Neural progenitor cell (in vitro differentiated cells): ENCODE measurements around the gene PDE6D. TPM values are rescaled to one million over a fixed set of nuclear protein-coding genes. Genes with fewer than 3 reads are reported as not detected.

Experiments
- DNase-seq: peaks from one replicate; pipeline ENCODE4 v3.0.0-alpha.2; 2016; ENCODE audit warnings: low spot score
- H2AFZ ChIP-seq: fragments of 200-600 bp; sonication (generic); replicated peaks from 2 replicates; pipeline ENCODE4 v1.6.1; 2016; ENCODE audit warnings: antibody characterized with exemption
- H3F3A ChIP-seq: fragments of 200-600 bp; sonication (generic); 2 replicates; pipeline ENCODE4 v1.6.1; 2016; ENCODE audit warnings: antibody characterized with exemption, low read depth
- H3K27ac ChIP-seq: fragments of 200-600 bp; sonication (generic); 2 replicates; pipeline ENCODE4 v1.5.1; 2016; ENCODE audit warnings: mild to moderate bottlenecking
- H3K27me3 ChIP-seq: fragments of 200-600 bp; sonication (generic); 2 replicates; pipeline ENCODE4 v1.6.1; 2016; ENCODE audit warnings: mild to moderate bottlenecking, moderate library complexity
- H3K36me3 ChIP-seq: fragments of 200-600 bp; sonication (generic); 2 replicates; pipeline ENCODE4 v1.5.1; 2016
- H3K4me1 ChIP-seq: fragments of 200-600 bp; sonication (generic); 2 replicates; pipeline ENCODE4 v1.6.1; 2016; ENCODE audit warnings: mixed run types
- H3K4me2 ChIP-seq: fragments of 200-600 bp; sonication (generic); 2 replicates; pipeline ENCODE4 v1.6.1; 2016
- H3K4me3 ChIP-seq: fragments of 200-600 bp; sonication (generic); 2 replicates; pipeline ENCODE4 v1.5.1; 2016
- H3K79me2 ChIP-seq: fragments of 200-600 bp; sonication (generic); 2 replicates; pipeline ENCODE4 v1.6.1; 2016; ENCODE audit warnings: low read depth
- H3K9ac ChIP-seq: fragments of 200-600 bp; sonication (generic); 2 replicates; pipeline ENCODE4 v1.6.1; 2016
- H3K9me3 ChIP-seq: fragments of 200-600 bp; sonication (generic); 2 replicates; pipeline ENCODE4 v1.5.1; 2016; ENCODE audit warnings: low read depth
- H4K20me1 ChIP-seq: fragments of 200-600 bp; sonication (generic); 2 replicates; pipeline ENCODE4 v1.6.1; 2016; ENCODE audit warnings: low read depth
- H3K27ac Mint-ChIP-seq: 3 replicates; pipeline ENCODE4 v1.8.0; 2021; ENCODE audit warnings: mixed read lengths
- H3K27me3 Mint-ChIP-seq: 2 replicates; pipeline ENCODE4 v1.8.0; 2022; ENCODE audit warnings: low read depth, mild to moderate bottlenecking, inconsistent platforms, moderate library complexity, mixed read lengths; ENCODE audit not compliant: insufficient read depth
- H3K36me3 Mint-ChIP-seq: 3 replicates; pipeline ENCODE4 v1.8.0; 2021; ENCODE audit warnings: mixed read lengths
- H3K4me1 Mint-ChIP-seq: 3 replicates; pipeline ENCODE4 v1.8.0; 2021; ENCODE audit warnings: mixed read lengths
- H3K4me3 Mint-ChIP-seq: 3 replicates; pipeline ENCODE4 v1.8.0; 2021; ENCODE audit warnings: mild to moderate bottlenecking, moderate library complexity, mixed read lengths
- H3K9me3 Mint-ChIP-seq: 3 replicates; pipeline ENCODE4 v1.8.0; 2020; ENCODE audit warnings: mixed read lengths
- EZH2 ChIP-seq: fragments of 200-600 bp; sonication (generic); IDR thresholded peaks from 2 replicates; pipeline ENCODE4 v1.6.1; 2017; ENCODE audit warnings: antibody characterized with exemption, mild to moderate bottlenecking, moderate library complexity
- EZH2phosphoT487 ChIP-seq: fragments of 200-600 bp; sonication (generic); IDR thresholded peaks from 2 replicates; pipeline ENCODE4 v1.6.1; 2017; ENCODE audit warnings: antibody characterized with exemption
- total RNA-seq: library from RNA; depleted of rRNA; stranded (reverse); fragments of >200 nt; gene quantifications from 2 replicates; pipeline ENCODE4 v1.2.3, GENCODE V29; 2015; ENCODE audit warnings: low replicate concordance
- TF ChIP-seq, protein P1 (sequence below): fragments of 200-600 bp; sonication (generic); IDR thresholded peaks from 2 replicates; pipeline ENCODE4 v1.5.1; 2017; ENCODE audit warnings: antibody characterized with exemption, mild to moderate bottlenecking

The PDE6D gene
- total RNA-seq, 1 donor from 2014 or later = 52.6 TPM

DNA sequence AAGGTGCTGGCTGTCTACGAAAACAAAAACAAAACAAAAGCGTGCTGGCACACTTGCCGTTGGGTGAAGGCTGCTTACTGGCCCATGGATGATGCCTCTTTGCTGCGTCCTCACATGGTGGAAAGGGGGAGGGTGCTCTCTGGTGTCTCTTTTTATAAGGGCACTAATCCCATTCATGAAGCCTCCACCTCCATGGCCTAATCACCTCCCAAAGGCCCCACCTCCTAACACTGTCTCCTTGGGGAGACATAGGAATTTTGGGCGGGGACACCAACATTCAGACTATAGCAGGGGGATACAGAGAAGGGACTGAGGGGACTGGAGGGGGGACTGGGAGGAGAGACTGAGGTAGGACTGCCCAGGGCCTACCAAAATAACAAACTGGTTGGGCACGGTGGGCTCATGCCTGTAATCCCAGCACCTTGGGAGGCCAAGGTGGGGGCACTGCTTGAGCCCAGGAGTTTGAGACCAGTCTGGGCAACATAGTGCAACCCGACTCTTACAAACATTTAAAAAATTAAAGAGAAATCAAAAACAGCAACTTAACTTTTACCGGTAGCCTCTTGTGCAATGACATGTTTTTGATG, 58.3 kb downstream of the PDE6D start:
- no peak overlapping the region for H3K27ac ChIP-seq
- TF ChIP-seq, protein P1, sequence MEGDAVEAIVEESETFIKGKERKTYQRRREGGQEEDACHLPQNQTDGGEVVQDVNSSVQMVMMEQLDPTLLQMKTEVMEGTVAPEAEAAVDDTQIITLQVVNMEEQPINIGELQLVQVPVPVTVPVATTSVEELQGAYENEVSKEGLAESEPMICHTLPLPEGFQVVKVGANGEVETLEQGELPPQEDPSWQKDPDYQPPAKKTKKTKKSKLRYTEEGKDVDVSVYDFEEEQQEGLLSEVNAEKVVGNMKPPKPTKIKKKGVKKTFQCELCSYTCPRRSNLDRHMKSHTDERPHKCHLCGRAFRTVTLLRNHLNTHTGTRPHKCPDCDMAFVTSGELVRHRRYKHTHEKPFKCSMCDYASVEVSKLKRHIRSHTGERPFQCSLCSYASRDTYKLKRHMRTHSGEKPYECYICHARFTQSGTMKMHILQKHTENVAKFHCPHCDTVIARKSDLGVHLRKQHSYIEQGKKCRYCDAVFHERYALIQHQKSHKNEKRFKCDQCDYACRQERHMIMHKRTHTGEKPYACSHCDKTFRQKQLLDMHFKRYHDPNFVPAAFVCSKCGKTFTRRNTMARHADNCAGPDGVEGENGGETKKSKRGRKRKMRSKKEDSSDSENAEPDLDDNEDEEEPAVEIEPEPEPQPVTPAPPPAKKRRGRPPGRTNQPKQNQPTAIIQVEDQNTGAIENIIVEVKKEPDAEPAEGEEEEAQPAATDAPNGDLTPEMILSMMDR = no peak
- TF ChIP-seq EZH2phosphoT487 (no peak), EZH2 (no peak)
- no peak overlapping the region for H3K4me3 Mint-ChIP-seq
- peaks cover 17% of the 10 kb centered on the region for H3K4me1 ChIP-seq
- H4K20me1 ChIP-seq = no peaks in the 10 kb centered on the region
- no peaks in the 10 kb centered on the region for H3K79me2 ChIP-seq
- H2AFZ ChIP-seq = no peak overlapping the region
- H3K27me3 Mint-ChIP-seq = no peaks in the 10 kb centered on the region
- H3K4me3 ChIP-seq = no peak overlapping the region
- H3K4me2 ChIP-seq = peak overlapping the region; percentile 24
- H3K4me1 Mint-ChIP-seq = peaks cover 34% of the 10 kb centered on the region
- DNase-seq = peak; percentile 60
- H3K27me3 ChIP-seq = no peaks in the 10 kb centered on the region
- peaks cover 20% of the 10 kb centered on the region for H3F3A ChIP-seq
- H3K9me3 ChIP-seq = no peaks in the 10 kb centered on the region
- H3K36me3 ChIP-seq = no peaks in the 10 kb centered on the region
- no peaks in the 10 kb centered on the region for H3K9me3 Mint-ChIP-seq
- no peak overlapping the region for H3K9ac ChIP-seq
- H3K36me3 Mint-ChIP-seq = no peaks in the 10 kb centered on the region
- no peak overlapping the region for H3K27ac Mint-ChIP-seq

DNA sequence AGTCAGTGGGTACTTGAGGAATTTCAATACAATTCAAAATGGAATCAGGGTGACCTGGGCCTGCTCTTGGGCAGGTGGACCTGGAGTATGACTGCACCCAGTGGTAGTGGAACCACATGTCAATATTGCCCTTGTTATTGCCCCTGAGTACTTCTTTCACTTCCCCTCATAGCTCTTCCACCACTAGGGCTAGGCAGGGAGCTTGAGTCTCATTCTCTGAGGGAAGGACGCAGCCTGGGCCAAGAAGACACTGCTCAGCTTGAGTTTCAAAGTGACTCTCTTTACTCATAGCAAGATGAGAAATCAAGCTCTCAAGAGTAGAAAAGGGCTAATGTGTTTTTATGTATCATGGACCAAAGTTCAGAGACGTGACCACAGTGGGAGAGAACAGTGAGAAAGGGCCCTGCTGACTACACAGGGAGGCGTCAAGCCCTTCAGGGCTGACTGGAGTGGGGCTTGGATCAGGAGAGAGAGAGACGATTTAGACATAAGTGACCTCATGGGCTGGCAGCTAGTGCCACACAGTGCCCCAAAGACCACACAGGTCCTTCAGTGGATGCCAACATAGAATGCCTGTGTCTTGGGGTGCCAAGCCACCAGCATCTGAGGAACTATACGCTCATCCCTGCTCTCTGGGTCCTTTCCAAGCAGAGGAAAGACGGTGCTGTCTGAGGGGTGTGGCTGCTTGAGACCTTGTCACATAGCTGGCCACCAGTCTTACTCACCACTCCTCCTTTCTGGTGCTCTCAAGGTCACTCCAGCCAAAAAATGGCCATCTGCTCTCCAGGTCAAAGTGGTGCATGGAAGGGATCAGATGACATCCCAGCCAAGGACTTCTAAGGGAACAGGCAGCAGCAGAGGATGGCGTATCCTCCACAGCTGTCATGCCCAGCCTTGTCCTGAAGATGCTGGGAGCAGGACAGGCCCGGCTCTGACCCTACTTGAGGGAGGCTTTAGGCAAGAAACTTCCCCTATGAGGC, 59.8 kb downstream of the PDE6D start:
- DNase-seq = no peak
- Mint-ChIP-seq H3K27ac (peak overlapping the region; percentile 57), H3K27me3 (no peaks in the 10 kb centered on the region)

DNA sequence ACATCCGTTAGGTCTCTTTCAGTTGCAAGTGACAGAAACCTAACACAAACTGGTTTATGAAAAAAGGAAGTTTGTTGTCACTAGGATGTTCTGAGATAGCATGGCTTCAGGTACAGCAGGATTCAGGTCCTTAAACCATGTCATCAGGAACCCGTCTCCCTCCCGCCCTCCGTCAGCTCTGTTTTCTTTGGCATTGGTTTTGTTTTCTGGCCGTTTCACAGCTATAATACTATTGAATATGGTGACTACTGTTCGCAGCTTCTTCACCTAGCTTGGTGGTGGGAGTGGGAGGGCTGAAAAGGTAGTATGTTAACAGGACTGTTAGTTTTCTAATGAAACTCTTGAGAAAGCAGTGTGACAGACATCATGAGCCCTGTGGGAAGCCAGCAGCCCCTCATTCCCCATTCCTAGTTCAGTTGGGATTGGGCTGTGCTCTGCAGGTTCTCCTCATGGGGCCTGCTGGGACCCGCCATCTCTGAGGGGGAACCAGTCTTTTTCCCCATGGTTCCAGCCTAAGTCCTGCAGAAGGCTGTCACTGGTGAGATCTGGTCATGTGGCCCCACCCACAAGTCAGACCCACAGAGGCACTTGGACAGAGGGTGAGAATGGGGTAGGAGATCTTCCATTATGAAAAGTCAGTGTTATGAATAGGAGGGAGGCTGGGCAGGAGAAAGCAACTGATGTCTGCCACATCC, 60.6 kb downstream of the PDE6D start:
- H3K4me3 ChIP-seq = no peak overlapping the region
- no peaks in the 10 kb centered on the region for H3K36me3 ChIP-seq
- H2AFZ ChIP-seq = no peak overlapping the region
- no peak overlapping the region for H3K4me2 ChIP-seq
- TF ChIP-seq EZH2 (no peak), EZH2phosphoT487 (no peak)
- TF ChIP-seq, protein P1 = no peak
- H3K9me3 Mint-ChIP-seq = no peaks in the 10 kb centered on the region
- peaks cover 41% of the 10 kb centered on the region for H3K4me1 Mint-ChIP-seq
- H3K9ac ChIP-seq = no peak overlapping the region
- H3K4me3 Mint-ChIP-seq = no peak overlapping the region
- no peaks in the 10 kb centered on the region for H3K27me3 ChIP-seq
- peaks cover 1% of the 10 kb centered on the region for H3K36me3 Mint-ChIP-seq
- DNase-seq = no peak
- no peak overlapping the region for H3K27ac ChIP-seq
- peaks cover 15% of the 10 kb centered on the region for H3K4me1 ChIP-seq
- no peak overlapping the region for H3K27ac Mint-ChIP-seq
- H3F3A ChIP-seq = peaks cover 20% of the 10 kb centered on the region
- H4K20me1 ChIP-seq = no peaks in the 10 kb centered on the region
- no peaks in the 10 kb centered on the region for H3K9me3 ChIP-seq
- no peaks in the 10 kb centered on the region for H3K79me2 ChIP-seq
- peaks cover 3% of the 10 kb centered on the region for H3K27me3 Mint-ChIP-seq

More for the DNA sequence above, 59.8 kb downstream of the PDE6D start:
- Mint-ChIP-seq H3K4me1 (peaks cover 38% of the 10 kb centered on the region), H3K4me3 (no peak overlapping the region), H3K36me3 (peaks cover 1% of the 10 kb centered on the region), H3K9me3 (no peaks in the 10 kb centered on the region)
- no peak overlapping the region for H3K4me2 ChIP-seq
- H3K9me3 ChIP-seq = no peaks in the 10 kb centered on the region
- H3K36me3 ChIP-seq = no peaks in the 10 kb centered on the region
- H3F3A ChIP-seq = peaks cover 20% of the 10 kb centered on the region
- no peaks in the 10 kb centered on the region for H3K79me2 ChIP-seq
- no peaks in the 10 kb centered on the region for H4K20me1 ChIP-seq
- H3K27ac ChIP-seq = no peak overlapping the region
- H3K27me3 ChIP-seq = no peaks in the 10 kb centered on the region
- TF ChIP-seq EZH2 = no peak
- TF ChIP-seq, protein P1 = no peak
- TF ChIP-seq EZH2phosphoT487 = no peak
- no peak overlapping the region for H3K9ac ChIP-seq
- peaks cover 15% of the 10 kb centered on the region for H3K4me1 ChIP-seq
- no peak overlapping the region for H3K4me3 ChIP-seq
- no peak overlapping the region for H2AFZ ChIP-seq
